ENCODE measurements around the gene APCS.

Gene APCS, protein sequence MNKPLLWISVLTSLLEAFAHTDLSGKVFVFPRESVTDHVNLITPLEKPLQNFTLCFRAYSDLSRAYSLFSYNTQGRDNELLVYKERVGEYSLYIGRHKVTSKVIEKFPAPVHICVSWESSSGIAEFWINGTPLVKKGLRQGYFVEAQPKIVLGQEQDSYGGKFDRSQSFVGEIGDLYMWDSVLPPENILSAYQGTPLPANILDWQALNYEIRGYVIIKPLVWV

DNA sequence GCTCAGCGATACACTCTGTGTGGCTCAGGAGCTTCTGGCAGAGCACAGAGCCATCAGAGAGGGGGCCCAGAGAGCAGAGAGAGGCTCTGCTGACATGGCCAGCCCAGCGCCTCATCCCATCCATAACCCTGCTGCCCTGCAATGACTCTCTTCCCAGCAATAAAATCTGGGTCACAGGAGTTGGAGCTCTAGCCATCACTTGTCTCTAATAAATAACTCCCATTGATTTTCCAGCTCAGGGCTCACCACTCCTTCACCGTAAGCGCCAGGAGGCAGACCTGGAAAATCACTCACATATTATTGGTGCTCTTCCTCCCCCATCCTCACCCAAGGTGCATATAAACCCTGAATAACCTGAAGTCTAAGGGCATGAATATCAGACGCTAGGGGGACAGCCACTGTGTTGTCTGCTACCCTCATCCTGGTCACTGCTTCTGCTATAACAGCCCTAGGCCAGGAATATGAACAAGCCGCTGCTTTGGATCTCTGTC, at the start of gene APCS:
Gene APCS, plus strand, starts transcription at position 366 of the 491 bp plus-strand sequence. Its CDS starts 96 bp downstream, at position 462.
- DNase-seq: no peak

DNA sequence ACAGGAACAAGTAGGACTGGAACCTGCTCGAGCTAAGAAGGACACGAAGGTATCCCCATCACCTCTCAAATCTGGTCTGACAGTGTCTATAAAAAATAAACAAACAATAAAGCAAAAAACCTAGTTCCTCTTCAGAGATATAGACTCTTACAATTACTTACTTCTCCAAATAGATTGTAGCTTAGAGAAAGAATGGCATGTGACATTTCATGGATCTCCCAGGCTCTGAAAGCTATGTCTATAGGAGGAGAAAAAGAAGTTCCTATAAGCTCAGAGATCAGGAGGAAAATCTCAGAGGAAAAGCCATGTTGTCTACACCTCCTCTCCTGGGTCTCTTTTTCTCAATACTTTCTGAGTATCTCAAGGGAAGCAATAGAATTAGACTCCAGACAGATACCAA, 39.5 kb upstream of the APCS start:
- DNase-seq: no peak

- DNase-seq: no peak
Observed at GRCh38 chr1:159554261-159554660, 33.4 kb upstream of the APCS start.

- DNase-seq: no peak
Observed at GRCh38 chr1:159554696-159555095, 32.9 kb upstream of the APCS start.

GRCh38 chr1:159556931-159557369, 30.7 kb upstream of the APCS start:
- DNase-seq: no peak

GRCh38 chr1:159560599-159560998, 27.0 kb upstream of the APCS start:
- no peak for DNase-seq

DNA sequence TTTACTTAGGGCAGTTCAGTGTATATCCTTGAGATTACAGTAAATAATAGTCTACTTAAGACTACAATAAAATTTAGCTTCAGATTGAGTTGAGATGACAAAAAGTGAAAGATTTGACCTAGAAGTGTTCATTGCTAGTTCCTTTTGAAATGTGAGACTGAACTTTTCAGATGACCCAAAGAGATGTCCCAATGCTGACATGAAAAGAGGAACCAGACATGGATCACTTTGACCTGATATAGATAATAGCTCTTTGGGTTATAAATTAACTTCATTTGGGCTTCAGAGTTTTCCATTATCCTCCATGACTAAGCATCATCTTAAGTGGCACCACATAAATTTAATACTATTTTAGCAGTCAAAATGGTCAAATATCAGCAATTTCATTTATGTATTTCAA, 26.1 kb upstream of the APCS start:
- no peak for DNase-seq

DNA sequence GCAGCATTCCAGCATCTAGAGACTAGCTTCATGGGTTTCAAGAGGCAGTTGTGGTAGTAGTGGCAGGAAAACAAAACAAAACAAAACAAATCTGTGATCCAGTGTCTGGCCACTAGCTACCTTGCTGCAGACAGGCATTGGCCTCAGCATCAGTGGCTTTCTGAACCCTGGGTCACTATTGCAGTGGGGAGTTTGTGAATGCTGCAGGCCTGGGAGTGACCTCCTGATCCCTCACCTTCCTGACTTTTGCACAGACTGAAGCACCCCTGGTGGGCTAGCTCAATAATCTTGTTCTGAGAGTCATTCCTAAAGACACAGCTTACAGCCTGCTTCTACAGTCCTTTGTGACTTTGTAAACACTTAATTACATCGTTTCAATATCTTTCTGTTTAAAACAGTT, 24.9 kb upstream of the APCS start:
- DNase-seq: no peak

- no peak for DNase-seq
Observed at GRCh38 chr1:159577446-159577845, 10.2 kb upstream of the APCS start.

GRCh38 chr1:159580340-159580739, 7.3 kb upstream of the APCS start:
- no peak for DNase-seq

- DNase-seq: no peak
Observed at GRCh38 chr1:159581422-159581821, 6.2 kb upstream of the APCS start.

DNA sequence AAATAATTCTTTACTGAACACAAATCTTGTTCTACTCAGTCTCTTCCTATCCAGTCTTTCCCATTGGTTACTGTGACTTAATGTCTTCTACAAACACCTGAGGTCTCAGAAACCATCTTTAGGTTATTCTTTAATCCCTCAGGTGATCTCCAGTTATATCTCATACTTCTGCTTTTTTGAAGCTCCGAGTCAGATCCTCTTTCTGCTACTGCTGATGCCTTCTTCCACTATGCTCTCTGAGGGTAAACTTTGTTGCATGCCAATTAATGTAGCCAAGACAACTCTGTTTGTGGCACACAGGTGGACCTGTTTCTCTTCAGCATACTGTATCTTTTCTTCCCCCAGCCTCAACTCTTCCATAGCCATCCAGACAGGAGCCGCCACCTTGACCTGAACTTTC, 3.1 kb upstream of the APCS start:
- DNase-seq: no peak

GRCh38 chr1:159591981-159592380, 4.4 kb downstream of the APCS start:
- no peak for DNase-seq

DNA sequence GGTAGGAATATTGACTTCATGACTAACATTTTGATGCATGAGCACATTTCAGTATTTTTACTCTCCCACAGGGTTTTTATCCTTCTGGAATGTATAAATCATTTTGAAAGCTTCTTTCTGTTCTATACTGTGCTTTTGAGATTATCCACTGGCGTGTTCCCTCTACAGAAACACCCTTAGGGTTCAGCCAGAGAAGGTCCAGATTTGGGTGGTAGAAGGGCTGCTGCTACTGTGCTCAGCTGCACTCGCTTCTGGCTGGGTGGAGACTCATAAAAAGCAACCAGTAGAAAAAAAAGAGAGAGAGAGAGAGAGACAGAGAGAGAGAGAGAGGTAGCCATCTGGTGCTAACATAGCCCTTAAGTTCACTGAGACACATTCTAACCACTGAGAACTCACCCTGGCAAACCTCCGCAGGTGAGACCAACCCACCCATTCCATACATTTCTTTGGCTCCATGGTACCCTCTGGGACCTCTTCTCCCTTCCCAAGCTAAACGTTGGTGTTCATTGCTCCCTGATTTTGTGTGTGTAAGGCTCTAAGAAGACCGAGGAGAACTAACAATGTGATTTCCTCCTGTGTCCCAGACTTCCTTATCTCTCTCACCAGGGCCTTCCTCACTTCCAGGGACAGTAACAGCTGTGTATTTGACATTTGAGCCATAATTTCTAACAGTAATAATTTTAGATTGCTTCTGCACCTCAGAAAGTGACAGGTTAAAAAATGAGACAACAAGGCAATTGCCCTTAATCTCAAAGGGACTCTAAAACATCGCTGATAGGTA, 7.2 kb downstream of the APCS start:
- no peak for DNase-seq

GRCh38 chr1:159598196-159598595, 10.6 kb downstream of the APCS start:
- no peak for DNase-seq

DNA sequence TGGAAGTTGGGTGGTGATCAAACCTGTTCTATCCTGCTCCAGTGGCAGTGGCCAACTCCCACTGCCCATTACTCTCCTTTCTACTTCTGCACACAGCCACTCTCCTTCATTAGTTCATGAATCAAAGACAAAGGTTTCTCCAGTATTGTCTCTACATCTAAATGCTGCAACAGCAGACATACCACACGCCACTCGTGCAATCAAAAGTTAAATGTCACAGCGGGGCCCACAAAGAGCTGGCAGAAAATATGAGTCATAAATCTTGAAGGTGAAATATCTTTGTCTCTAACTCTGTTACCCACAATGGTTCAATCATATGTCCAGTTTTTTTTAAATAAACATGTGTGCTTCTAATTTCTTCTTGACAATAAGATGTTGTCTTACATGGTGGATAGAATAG, 13.3 kb downstream of the APCS start:
- no peak for DNase-seq

DNA sequence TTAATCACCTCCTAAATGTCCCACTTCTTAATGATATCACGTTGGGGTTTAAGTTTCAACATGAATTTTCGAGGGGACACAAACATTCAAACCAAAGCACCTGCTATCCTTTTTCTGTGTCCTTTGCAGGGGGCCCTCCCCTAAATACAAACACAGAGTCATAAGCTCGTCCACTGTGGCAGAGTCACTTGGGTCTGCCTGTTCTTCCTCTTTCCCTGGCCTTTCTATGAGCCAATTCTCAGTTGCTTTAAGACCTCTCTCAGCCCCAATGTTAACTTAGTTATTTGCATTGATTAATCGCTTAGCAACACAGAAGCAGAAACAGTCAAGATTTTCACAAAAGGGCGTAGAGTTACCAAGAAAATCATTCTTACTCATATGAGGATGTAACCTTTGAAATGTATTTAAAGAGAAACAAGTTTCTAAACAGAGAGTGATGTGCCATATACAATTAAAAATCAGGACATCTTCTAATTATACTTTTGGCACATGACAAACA, 14.9 kb downstream of the APCS start:
- DNase-seq: no peak

DNA sequence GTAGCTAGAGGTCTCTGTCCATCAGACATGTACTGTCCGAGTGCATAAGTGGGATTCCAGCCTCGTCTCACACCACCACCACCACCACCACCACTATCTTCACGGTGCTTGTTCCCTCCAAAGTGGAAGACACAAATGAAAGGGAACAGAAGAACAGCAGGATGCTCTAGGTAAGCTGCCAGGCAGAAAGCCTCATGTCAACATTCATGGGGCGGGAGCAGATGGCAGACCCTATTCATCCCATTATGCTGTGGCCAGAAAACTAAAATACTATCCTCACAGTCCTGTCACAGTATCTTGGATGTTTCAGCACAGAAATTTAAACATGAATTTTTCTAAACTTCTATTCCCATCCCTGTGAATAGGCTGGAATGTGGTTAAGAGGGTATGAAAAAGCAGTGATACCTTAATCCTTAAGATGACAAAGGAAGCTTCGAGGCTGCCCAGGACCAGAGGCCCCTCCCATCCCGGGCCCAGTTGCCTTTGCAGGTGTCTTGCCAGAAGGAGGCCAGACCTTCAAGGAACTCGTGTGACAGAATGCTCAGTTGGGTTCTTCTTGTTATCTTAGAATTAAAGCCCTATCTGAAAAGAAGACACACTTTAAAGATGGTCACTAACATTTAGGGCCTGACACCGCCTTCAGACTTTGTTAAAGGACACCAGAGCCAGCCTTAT, 24.7 kb downstream of the APCS start:
- no peak for DNase-seq

DNA sequence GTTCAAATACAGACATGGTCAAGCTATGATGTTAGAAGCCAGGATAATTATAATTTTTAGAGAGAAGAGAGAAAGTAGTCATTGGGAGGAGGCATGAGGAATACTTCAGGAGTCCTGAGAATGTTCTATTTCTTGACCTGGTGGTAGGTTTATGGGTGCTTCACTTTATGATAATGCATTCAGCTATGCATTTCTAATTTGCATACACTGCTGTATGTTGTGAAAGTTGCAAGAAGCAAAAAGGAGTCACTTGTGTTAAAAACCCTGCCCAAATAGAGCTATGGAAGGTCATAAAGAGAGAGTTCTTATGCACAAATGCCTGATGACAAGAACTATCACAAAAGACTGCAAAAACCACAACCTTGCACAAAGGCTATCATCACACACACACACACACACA, 45.3 kb downstream of the APCS start:
- DNase-seq: no peak

Measured in NCI-H1105 (cell line).